HL-60/S4 treated with retinoic acid at 250 ng/mL for 4 days and 3 days (cell line): ENCODE data around the gene NEURL3.

ENCODE experiments used
- in situ Hi-C: fragments of 300-500 bp; cut with MboI; formaldehyde crosslinking; loops from 2 replicates; pipeline ENCODE4 v1.7.0; 2022; ENCODE audit warnings: low sequenced_read_pairs

Gene NEURL3

GRCh38 chr2:96541398-96542152 is 36.4 kb upstream of the NEURL3 start:
- in situ Hi-C loops: no loop called here

- in situ Hi-C loops: no loop called here
Measured at GRCh38 chr2:96540136-96540535, 35.0 kb upstream of the NEURL3 start.

GRCh38 chr2:96539215-96539920 is 34.2 kb upstream of the NEURL3 start:
- in situ Hi-C loops: no loop called here

- in situ Hi-C loops: no loop called here
Measured at GRCh38 chr2:96538487-96539214, 33.5 kb upstream of the NEURL3 start.

GRCh38 chr2:96537734-96538486 is 32.8 kb upstream of the NEURL3 start:
- in situ Hi-C loops: no loop called here

GRCh38 chr2:96537066-96537733 is 32.0 kb upstream of the NEURL3 start:
- in situ Hi-C loops: no loop called here

- in situ Hi-C loops: no loop called here
Measured at GRCh38 chr2:96536445-96537065, 31.4 kb upstream of the NEURL3 start, which contains the start of gene ARID5A. Gene ARID5A (plus strand): TSS chr2:96536752. CDS start chr2:96536827, 75 bp downstream.

- in situ Hi-C loops: no loop called here
Measured at GRCh38 chr2:96535331-96535730, 30.2 kb upstream of the NEURL3 start.

- in situ Hi-C loops: no loop called here
Measured at GRCh38 chr2:96534701-96535181, 29.6 kb upstream of the NEURL3 start.

GRCh38 chr2:96534141-96534540 is 29.0 kb upstream of the NEURL3 start:
- in situ Hi-C loops: no loop called here

GRCh38 chr2:96533292-96534073 is 28.3 kb upstream of the NEURL3 start:
- in situ Hi-C loops: no loop called here

- in situ Hi-C loops: no loop called here
Measured at GRCh38 chr2:96532641-96533291, 27.6 kb upstream of the NEURL3 start.

GRCh38 chr2:96531872-96532505 is 26.8 kb upstream of the NEURL3 start:
- in situ Hi-C loops: no loop called here

- in situ Hi-C loops: no loop called here
Measured at GRCh38 chr2:96531366-96531765, 26.2 kb upstream of the NEURL3 start.

- in situ Hi-C loops: no loop called here
Measured at GRCh38 chr2:96530474-96531357, 25.6 kb upstream of the NEURL3 start.

GRCh38 chr2:96530144-96530430 is 24.9 kb upstream of the NEURL3 start:
- in situ Hi-C loops: no loop called here
